WTC11 (cell line): ENCODE data around the gene ANGPTL4. TPM values are rescaled to one million over a fixed set of nuclear protein-coding genes. Genes with fewer than 3 reads are reported as not detected.

Experiments used
- ATAC-seq: fragments of 200-7000 bp; cut with Tn5 transposase; 2 replicates; pipeline ENCODE4 v1.10.0; 2021; ENCODE audit warnings: mild to moderate bottlenecking, moderate library complexity
- CTCF ChIA-PET: fragments of 300-600 bp; sonication (Branson Sonifier 250); formaldehyde crosslinking; loops from one replicate; lab custom pipeline; 2021; ENCODE audit warnings: antibody characterized with exemption; lab: Charles Lee
- POLR2A ChIA-PET: fragments of 350-600 bp; sonication (Branson Sonifier 250); formaldehyde crosslinking; loops from one replicate; lab custom pipeline; 2021; ENCODE audit warnings: antibody characterized with exemption; lab: Charles Lee
- DNase-seq: peaks from one replicate; pipeline ENCODE4 v3.0.0; 2021; ENCODE audit warnings: low spot score
- H3K27ac Mint-ChIP-seq: 2 replicates; pipeline ENCODE4 v1.8.0; 2021; ENCODE audit warnings: mixed read lengths
- H3K27me3 Mint-ChIP-seq: 2 replicates; pipeline ENCODE4 v1.8.0; 2021; ENCODE audit warnings: low read depth, mild to moderate bottlenecking, moderate library complexity, mixed read lengths
- H3K36me3 Mint-ChIP-seq: 2 replicates; pipeline ENCODE4 v1.8.0; 2021; ENCODE audit warnings: mixed read lengths
- H3K4me1 Mint-ChIP-seq: 2 replicates; pipeline ENCODE4 v1.8.0; 2022; ENCODE audit warnings: mixed read lengths
- H3K4me3 Mint-ChIP-seq: 2 replicates; pipeline ENCODE4 v1.8.0; 2021; ENCODE audit warnings: mild to moderate bottlenecking, moderate library complexity, mixed read lengths
- H3K9me3 Mint-ChIP-seq: 2 replicates; pipeline ENCODE4 v1.8.0; 2021; ENCODE audit warnings: mixed read lengths
- AR ChIP-seq: fragments of 250-450 bp; sonication (Bioruptor Pico); IDR thresholded peaks from 2 replicates; pipeline ENCODE4 v1.9.0; 2021; ENCODE audit warnings: mild to moderate bottlenecking
- ATF2 ChIP-seq: sonication (generic); formaldehyde crosslinking; IDR thresholded peaks from 2 replicates; pipeline ENCODE4 v1.8.1; 2022; ENCODE audit warnings: low read depth, missing genetic modification reagents, borderline replicate concordance
- ATF6 ChIP-seq: sonication (generic); formaldehyde crosslinking; IDR thresholded peaks from 2 replicates; pipeline ENCODE4 v1.8.1; 2023; ENCODE audit warnings: mild to moderate bottlenecking, missing genetic modification reagents
- CREM ChIP-seq: sonication (generic); formaldehyde crosslinking; IDR thresholded peaks from 2 replicates; pipeline ENCODE4 v1.8.1; 2022; ENCODE audit warnings: mild to moderate bottlenecking, missing genetic modification reagents, moderate library complexity
- E2F5 ChIP-seq: sonication (generic); formaldehyde crosslinking; IDR thresholded peaks from 2 replicates; pipeline ENCODE4 v1.8.1; 2022; ENCODE audit warnings: mild to moderate bottlenecking, moderate library complexity, missing genetic modification reagents
- IRF2 ChIP-seq: sonication (generic); formaldehyde crosslinking; IDR thresholded peaks from 2 replicates; pipeline ENCODE4 v1.8.0; 2022; ENCODE audit warnings: low read depth, missing genetic modification reagents, borderline replicate concordance
- NR3C1 ChIP-seq: sonication (generic); formaldehyde crosslinking; conservative IDR thresholded peaks from 2 replicates; pipeline ENCODE4 v1.8.1; 2023; ENCODE audit warnings: low read depth, mild to moderate bottlenecking, missing genetic modification reagents
- PREB ChIP-seq: sonication (generic); formaldehyde crosslinking; IDR thresholded peaks from 2 replicates; pipeline ENCODE4 v1.8.1; 2022; ENCODE audit warnings: mild to moderate bottlenecking, missing genetic modification reagents, moderate library complexity, borderline replicate concordance
- USF2 ChIP-seq: sonication (generic); formaldehyde crosslinking; IDR thresholded peaks from 2 replicates; pipeline ENCODE4 v1.8.1; 2023; ENCODE audit warnings: mild to moderate bottlenecking, missing genetic modification reagents, moderate library complexity
- ZNF281 ChIP-seq: sonication (generic); formaldehyde crosslinking; IDR thresholded peaks from 2 replicates; pipeline ENCODE4 v1.8.0; 2023; ENCODE audit warnings: mild to moderate bottlenecking, missing genetic modification reagents
- ZNF423 ChIP-seq: fragments of 250-450 bp; sonication (Bioruptor Pico); IDR thresholded peaks from 2 replicates; pipeline ENCODE4 v2.1.2; 2022; ENCODE audit warnings: mild to moderate bottlenecking, moderate library complexity
- ZSCAN18 ChIP-seq: fragments of 250-450 bp; sonication (Bioruptor Pico); IDR thresholded peaks from 2 replicates; pipeline ENCODE4 v2.1.2; 2022; ENCODE audit warnings: mild to moderate bottlenecking, moderate library complexity
- total RNA-seq: library from RNA; stranded (reverse); gene quantifications from 3 replicates; pipeline ENCODE4 v1.2.3, GENCODE V29; 2021

Gene ANGPTL4
- total RNA-seq, 1 experiment from 2014 or later = 1.0 TPM

- TF ChIP-seq ZNF281 = no peak
- no peak for TF ChIP-seq IRF2
- no peak for TF ChIP-seq NR3C1 (CRISPR knock-in tag)
- TF ChIP-seq E2F5 (CRISPR knock-in tag) = no peak
- no peak for TF ChIP-seq ATF6
Observed at GRCh38 chr19:8399681-8400188, 35.8 kb downstream of the ANGPTL4 start (continued).

- ATAC-seq (no peak), DNase-seq (no peak)
- CTCF ChIA-PET = interaction anchor here (0.9 kb wide), 1 partner anchor 54 kb away, joined by 3 read pairs; no protein-coding TSS in a partner anchor
- Mint-ChIP-seq H3K4me3 (no peak overlapping the region), H3K9me3 (no peaks in the 10 kb centered on the region), H3K4me1 (peaks cover 5% of the 10 kb centered on the region), H3K36me3 (peaks cover 14% of the 10 kb centered on the region), H3K27ac (no peak overlapping the region), H3K27me3 (no peaks in the 10 kb centered on the region)
- no peak for TF ChIP-seq AR (CRISPR knock-in tag)
- TF ChIP-seq ZNF423 = no peak
- TF ChIP-seq CREM (CRISPR knock-in tag) = no peak
- TF ChIP-seq PREB (CRISPR knock-in tag) = no peak
- TF ChIP-seq USF2 = no peak
- TF ChIP-seq ZSCAN18 (CRISPR knock-in tag) = no peak
- TF ChIP-seq ATF2 = no peak
- POLR2A ChIA-PET = no interaction called here
Observed at GRCh38 chr19:8401981-8402411, 38.0 kb downstream of the ANGPTL4 start.
